Measurements from ENCODE around the gene DCTN5.

DNA sequence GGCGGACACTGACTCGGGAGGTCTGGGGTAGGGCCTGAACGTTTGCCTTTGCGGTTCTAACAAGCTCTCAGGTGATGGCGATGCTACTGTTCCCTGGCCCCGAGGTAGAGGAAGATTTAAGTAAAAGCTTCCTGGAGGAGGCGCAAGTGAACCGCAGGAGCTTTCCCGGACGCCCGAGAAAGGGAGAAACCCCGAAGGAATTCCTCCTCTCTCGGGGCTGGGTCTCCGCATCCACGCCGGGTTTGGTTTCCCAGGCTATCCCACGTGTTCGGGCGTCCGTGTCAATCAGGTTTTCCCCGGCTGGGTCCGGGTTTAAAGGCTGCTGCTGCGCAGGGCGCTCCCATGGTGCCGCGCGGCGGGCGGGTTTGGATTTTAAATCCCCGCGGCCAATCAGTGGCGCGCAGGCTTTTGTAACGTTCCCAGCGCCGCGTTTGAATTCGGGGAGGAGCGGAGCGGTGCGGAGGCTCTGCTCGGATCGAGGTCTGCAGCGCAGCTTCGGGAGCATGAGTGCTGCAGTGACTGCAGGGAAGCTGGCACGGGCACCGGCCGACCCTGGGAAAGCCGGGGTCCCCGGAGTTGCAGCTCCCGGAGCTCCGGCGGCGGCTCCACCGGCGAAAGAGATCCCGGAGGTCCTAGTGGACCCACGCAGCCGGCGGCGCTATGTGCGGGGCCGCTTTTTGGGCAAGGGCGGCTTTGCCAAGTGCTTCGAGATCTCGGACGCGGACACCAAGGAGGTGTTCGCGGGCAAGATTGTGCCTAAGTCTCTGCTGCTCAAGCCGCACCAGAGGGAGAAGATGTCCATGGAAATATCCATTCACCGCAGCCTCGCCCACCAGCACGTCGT, 37.4 kb downstream of the DCTN5 start, which contains the start of gene PLK1:
- TF ChIP-seq, protein P1, sequence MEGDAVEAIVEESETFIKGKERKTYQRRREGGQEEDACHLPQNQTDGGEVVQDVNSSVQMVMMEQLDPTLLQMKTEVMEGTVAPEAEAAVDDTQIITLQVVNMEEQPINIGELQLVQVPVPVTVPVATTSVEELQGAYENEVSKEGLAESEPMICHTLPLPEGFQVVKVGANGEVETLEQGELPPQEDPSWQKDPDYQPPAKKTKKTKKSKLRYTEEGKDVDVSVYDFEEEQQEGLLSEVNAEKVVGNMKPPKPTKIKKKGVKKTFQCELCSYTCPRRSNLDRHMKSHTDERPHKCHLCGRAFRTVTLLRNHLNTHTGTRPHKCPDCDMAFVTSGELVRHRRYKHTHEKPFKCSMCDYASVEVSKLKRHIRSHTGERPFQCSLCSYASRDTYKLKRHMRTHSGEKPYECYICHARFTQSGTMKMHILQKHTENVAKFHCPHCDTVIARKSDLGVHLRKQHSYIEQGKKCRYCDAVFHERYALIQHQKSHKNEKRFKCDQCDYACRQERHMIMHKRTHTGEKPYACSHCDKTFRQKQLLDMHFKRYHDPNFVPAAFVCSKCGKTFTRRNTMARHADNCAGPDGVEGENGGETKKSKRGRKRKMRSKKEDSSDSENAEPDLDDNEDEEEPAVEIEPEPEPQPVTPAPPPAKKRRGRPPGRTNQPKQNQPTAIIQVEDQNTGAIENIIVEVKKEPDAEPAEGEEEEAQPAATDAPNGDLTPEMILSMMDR (IDR thresholded peaks at IDR 0.05): peak in 3 of 4 experiments; percentile 10 to 53 (median 41)
- TF ChIP-seq POLR2A (IDR thresholded peaks at IDR 0.05): no peak
